Loucy (cell line): ENCODE results near the gene SPOCK1.

Source experiments
- CTCF ChIP-seq: fragments of 200-600 bp; sonication (generic); conservative IDR thresholded peaks from 2 replicates; pipeline ENCODE4 v1.5.1; 2014; ENCODE audit warnings: mild to moderate bottlenecking, antibody characterized with exemption, low read length
- EZH2phosphoT487 ChIP-seq: fragments of 200-600 bp; IDR thresholded peaks from 2 replicates; pipeline ENCODE4 v1.6.1; 2018; ENCODE audit warnings: antibody characterized with exemption, mild to moderate bottlenecking, moderate library complexity, borderline replicate concordance

GRCh38 chr5:137355708-137356107 is 143.4 kb downstream of the SPOCK1 start:
- TF ChIP-seq CTCF (no peak), EZH2phosphoT487 (no peak)
